ENCODE measurements around the gene KCNH3. TPM values are rescaled to one million over a fixed set of nuclear protein-coding genes. Genes with fewer than 3 reads are reported as not detected.
"Not testable (repeated sequence)": the region's sequence is repeated elsewhere in the genome, so short reads cannot be mapped to it uniquely, and the experiment has no call there.

KCNH3 gene
- polyA plus RNA-seq (ENCODE audit: insufficient read length in 3 of 3), result 1 to 10 TPM; 3.8 to 6.1 (median 5.4) TPM
- long read RNA-seq, donor 1, result 0 reads
- long read RNA-seq, donor 2, partial matches to known transcripts, result 0 of 7 reads
- long read RNA-seq, donor 2, other reads (novel, unspliced or antisense), result 7 of 7 reads
- long read RNA-seq, donor 3, partial matches to known transcripts, result 22 of 22 reads
- long read RNA-seq, donor 3, other reads (novel, unspliced or antisense), result 0 of 22 reads
- long read RNA-seq, donor 4, partial matches to known transcripts, result 0 of 1 reads
- long read RNA-seq, donor 4, other reads (novel, unspliced or antisense), result 0 of 1 reads
- long read RNA-seq, donor 5, result 0 reads
- long read RNA-seq, donor 6, partial matches to known transcripts, result 0 of 22 reads
- long read RNA-seq, donor 6, other reads (novel, unspliced or antisense), result 21 of 22 reads
- long read RNA-seq, donor 7, result 0 reads
- long read RNA-seq, donor 8, partial matches to known transcripts, result 0 of 4 reads
- long read RNA-seq, donor 8, other reads (novel, unspliced or antisense), result 0 of 4 reads
- long read RNA-seq, donor 9, partial matches to known transcripts, result 0 of 1 reads
- long read RNA-seq, donor 9, other reads (novel, unspliced or antisense), result 0 of 1 reads
- long read RNA-seq, donor 10, partial matches to known transcripts, result 21 of 21 reads
- long read RNA-seq, donor 10, other reads (novel, unspliced or antisense), result 0 of 21 reads
- long read RNA-seq, donor 11, partial matches to known transcripts, result 0 of 1 reads
- long read RNA-seq, donor 11, other reads (novel, unspliced or antisense), result 0 of 1 reads
- long read RNA-seq, donor 12, partial matches to known transcripts, result 5 of 26 reads
- long read RNA-seq, donor 12, other reads (novel, unspliced or antisense), result 20 of 26 reads
- long read RNA-seq, donor 13, result 0 reads
- long read RNA-seq, donor 14, partial matches to known transcripts, result 34 of 65 reads
- long read RNA-seq, donor 14, other reads (novel, unspliced or antisense), result 31 of 65 reads
- long read RNA-seq, donor 15, result 0 reads
- long read RNA-seq, donor 16, partial matches to known transcripts, result 30 of 90 reads
- long read RNA-seq, donor 16, other reads (novel, unspliced or antisense), result 57 of 90 reads

DNA sequence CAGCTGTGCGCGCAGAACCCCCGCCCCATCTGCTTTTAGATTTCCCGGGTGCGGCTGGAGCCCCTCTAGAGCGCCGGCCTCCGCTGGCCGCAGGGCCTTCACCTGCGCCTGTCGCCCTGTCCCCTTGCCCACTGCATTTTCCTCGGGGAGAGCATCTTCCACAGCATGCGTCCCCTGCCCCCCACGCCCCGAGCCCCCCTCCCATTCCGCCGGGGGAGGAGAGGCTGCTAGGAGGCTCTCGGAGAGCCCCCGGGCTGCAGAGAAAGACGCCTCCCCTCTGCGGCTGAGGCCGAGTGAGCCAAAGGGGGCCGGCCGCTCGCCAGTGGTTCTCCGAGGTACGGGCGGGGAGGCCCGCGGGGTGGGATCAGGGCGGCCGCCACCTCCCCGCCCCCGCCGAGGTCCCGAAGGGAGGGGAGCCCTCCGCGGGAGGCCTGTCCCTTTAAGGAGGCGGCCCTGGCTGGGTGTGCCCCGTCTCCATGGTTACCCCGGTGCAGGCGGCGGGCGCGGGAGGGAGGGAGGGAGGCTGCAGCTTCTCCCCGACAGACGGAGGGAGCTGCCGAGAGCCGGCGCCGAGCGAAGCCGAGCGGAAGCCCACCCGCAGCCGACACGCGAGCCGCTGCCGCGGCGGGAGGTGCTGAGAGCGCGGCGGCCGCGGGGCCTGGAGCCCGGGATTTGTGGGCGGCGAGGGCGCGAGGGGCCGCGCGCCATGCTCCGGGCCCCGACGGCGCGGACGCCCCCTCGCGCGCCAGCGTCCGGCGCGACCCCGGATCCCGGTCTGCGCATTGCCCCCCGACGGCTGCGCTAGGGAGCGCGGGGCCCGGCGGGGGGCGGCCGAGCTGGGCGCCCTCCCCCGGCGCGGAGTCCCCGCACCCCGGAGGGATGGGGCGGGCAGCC is at the start of gene KCNH3:
Gene KCNH3, plus strand, starts transcription at position 521 of the 894 bp plus-strand sequence. CDS start 387 bp downstream, outside the sequence.
- peak in 5 of 11 donors; percentile 59 to 73 (median 63) for DNase-seq (ENCODE audit: extremely low read depth in 1 of 11, low read depth in 9 of 11, low spot score in 4 of 11)

- DNase-seq (ENCODE audit: extremely low read depth in 1 of 11, low read depth in 9 of 11, low spot score in 4 of 11), result no peak
Observed at GRCh38 chr12:49489154-49489553, 49.7 kb upstream of the KCNH3 start.

- no peak for DNase-seq (ENCODE audit: extremely low read depth in 1 of 11, low read depth in 9 of 11, low spot score in 4 of 11)
Observed at GRCh38 chr12:49489720-49490119, 49.1 kb upstream of the KCNH3 start.

DNA sequence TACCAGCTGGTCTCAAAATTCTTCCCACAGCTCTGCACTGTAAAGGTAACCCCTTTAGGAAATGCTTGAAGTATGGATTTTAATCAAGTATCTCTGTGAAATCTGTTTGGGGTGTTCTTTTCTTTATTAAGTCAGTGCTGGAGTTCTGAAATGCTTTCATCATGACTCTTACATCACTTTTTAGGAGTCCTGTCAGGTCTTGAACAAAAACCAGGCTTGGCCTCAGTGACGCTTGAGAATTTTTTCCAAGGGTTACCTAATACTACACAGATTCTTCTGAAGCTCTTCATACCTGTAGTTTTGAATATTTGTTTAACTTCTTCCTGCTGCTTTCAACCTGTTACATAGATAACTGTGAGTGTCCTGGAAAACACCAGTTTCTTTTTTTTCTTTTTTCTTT is 47.0 kb upstream of the KCNH3 start:
- DNase-seq (ENCODE audit: extremely low read depth in 1 of 11, low read depth in 9 of 11, low spot score in 4 of 11), result no peak

DNA sequence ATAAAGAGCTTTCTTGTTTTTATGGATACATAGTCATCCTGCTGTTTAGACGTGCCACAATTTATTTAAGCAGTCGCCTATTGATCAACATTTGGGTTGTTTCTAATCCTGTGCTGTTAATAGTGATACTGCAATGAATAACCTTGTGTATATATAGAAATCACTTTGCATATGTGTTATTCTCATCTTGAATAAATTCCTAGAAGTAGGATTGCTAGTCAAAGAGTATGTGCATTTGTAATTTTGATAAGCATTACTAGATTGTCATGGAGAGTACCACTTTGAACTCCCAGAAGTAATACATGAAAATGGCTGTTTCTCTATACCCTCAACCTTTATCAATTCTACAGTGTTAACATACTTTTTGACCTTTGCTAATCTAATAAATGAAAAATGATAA is 44.9 kb upstream of the KCNH3 start:
- no peak for DNase-seq (ENCODE audit: extremely low read depth in 1 of 11, low read depth in 9 of 11, low spot score in 4 of 11)

DNA sequence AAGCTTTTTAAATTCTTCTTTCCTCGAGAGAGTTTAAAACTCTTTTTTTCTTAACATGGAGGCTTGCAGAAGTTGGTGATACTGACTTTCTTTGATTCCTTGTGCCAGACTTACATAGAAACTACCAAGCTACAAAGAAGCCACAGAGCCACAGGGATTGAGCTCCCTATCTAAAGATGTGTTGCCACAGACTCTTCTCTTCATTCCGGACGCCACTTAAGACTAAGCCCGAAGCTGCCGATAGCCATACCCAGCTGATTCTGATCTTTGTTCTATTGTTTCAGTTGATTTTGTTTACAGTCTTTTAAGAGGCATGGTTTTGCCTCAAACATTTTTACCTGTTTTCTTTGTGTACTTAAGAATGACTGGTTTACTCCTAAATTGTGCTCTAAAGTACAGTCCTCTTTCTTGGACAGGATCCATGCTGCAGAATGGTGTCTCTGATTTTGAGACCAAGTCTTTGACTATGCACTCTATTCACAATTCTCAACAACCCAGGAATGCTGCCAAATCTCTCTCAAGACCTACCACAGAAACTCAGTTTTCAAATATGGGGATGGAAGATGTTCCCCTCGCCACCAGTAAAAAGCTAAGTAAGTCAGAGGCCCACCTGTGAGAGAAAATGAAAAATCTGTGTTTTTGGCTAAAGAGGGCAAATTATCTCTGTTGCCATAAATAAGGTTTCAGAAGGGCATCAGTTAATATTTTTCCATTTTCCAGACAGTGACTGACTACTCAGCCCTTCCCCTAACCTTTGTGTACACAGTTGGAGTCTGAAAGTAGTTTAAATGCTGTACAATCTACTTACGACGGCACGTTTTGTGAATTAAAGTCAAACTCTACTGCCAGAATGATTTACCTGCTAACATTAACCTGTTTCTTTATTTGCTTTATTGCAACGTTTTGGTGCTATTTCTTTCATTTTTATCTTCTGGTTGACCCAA is 42.1 kb upstream of the KCNH3 start:
- DNase-seq (ENCODE audit: extremely low read depth in 1 of 11, low read depth in 9 of 11, low spot score in 4 of 11), result no peak

DNA sequence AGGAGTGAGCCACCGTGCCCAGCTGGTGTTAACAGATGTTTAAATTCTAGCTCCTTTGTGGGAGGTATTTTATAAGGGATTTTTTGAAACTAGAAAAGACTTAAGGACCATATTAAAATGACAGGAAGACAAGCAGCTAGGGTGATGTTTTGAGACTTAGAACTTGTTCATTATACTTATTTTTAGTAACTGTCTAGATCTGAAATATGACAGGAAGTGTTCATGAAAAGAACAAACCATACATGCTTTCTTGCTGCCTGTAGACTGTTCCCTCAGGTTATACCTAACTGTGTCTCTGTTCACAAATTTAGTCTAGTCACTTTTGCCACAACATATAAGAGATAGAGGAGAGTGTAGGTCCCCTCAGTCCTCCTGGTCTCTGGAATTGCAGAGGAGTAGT is 36.9 kb upstream of the KCNH3 start:
- DNase-seq (ENCODE audit: extremely low read depth in 1 of 11, low read depth in 9 of 11, low spot score in 4 of 11), result no peak

GRCh38 chr12:49502590-49502989 is 36.2 kb upstream of the KCNH3 start:
- DNase-seq (ENCODE audit: extremely low read depth in 1 of 11, low read depth in 9 of 11, low spot score in 4 of 11), result no peak

DNA sequence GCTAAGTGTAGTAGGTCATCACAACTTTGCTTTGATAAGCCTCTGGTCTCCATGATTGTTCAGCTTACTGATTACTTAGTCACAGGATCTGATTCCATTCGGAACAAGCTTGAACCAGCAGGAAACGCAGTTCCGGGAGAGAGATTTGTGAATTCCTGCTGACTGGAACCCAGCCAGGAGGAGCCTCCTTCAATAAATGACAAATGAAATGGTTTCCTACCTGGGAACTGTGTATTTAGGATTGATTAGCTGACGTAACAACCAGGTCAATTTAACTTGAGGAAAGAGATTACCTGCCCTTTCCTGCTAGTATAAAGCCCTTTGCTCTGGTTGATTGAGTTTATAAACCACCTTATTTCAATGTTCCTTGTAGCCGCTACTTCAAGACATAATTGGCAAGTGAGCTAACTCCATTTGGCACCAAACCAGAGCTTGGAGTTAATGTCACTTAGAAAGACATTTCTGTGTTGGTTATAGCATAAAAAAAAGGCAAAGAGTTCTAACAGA is 35.1 kb upstream of the KCNH3 start:
- DNase-seq (ENCODE audit: extremely low read depth in 1 of 11, low read depth in 9 of 11, low spot score in 4 of 11), result peak in 3 of 11 donors; percentile 32 to 64 (median 36)

DNA sequence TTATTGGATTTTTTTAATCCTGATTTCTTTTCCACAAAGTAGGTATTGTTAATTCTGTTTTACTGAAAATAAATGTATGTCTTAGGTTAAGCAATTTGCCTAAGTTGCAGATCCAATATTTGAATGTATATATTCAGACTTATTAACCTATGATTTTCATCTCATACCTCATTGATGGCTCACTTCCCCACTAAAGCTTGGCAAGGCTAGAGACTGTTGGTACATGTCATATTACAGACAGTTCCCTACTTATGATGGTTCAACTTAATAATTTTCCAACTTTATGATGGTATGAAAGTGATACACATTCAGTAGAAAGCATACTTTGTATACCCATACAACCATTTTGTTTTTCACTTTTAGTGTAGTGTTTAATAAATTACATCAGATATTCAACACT is 33.2 kb upstream of the KCNH3 start:
- DNase-seq (ENCODE audit: extremely low read depth in 1 of 11, low read depth in 9 of 11, low spot score in 4 of 11), result no peak

DNA sequence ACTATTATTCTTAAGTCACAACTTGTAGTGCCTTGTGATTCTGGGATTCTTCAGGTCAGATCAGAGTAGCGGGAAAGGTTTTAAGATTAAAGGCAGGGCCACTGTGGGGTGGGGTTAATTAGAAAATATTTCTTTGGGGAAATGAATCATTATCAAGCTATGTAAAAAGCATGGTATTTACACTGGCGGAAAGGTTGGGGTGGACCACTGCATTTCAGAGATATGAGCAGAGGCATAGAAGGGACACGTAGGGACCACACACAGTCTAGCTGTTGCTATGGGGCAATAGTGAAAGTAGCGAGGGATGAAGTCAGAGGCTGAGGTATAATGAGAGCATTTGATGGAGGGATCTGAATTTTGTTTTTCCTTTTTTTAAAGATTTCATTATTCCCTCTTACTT is 31.7 kb upstream of the KCNH3 start:
- DNase-seq (ENCODE audit: extremely low read depth in 1 of 11, low read depth in 9 of 11, low spot score in 4 of 11), result no peak

DNA sequence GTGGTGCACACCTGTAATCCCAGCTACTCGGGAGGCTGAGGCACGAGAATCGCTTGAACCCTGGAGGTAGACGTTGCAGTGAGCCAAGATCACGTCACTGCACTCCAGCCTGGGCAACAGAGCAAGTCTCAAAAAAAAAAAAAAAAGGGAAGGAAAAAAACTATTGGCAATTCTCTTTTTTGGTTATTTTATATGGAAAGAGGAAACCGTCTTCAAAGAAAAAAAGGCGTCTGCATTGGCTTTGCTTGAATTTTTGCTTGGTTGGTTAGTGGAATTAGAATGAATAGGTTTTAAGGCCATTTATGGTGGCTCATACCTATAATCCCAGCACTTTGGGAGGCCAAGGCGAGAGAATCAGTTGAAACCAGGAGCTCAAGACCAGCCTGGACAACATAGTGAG is 29.1 kb upstream of the KCNH3 start:
- DNase-seq (ENCODE audit: extremely low read depth in 1 of 11, low read depth in 9 of 11, low spot score in 4 of 11), result not testable (repeated sequence)

GRCh38 chr12:49511410-49511809 is 27.4 kb upstream of the KCNH3 start:
- DNase-seq (ENCODE audit: extremely low read depth in 1 of 11, low read depth in 9 of 11, low spot score in 4 of 11), result no peak

DNA sequence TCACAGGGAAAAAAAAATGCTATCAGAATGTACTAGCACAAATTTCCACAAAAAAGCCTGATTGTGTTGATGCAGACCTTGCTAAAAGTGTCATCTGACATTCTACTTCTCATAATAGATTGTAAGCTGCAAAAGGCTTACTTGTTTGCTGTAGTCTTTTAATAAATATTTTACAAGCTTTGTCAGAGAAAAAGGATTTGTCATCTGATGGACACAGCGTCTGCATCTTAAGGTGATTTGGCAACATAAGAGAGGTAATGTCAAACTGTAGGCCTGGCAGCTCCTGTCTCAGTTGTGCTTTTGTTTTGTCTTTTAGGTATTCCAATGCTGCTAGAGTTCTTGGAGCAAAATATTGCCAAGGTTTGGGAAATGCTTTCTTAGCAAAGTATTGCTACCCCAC is 26.3 kb upstream of the KCNH3 start:
- no peak for DNase-seq (ENCODE audit: extremely low read depth in 1 of 11, low read depth in 9 of 11, low spot score in 4 of 11)

GRCh38 chr12:49515266-49515665 is 23.6 kb upstream of the KCNH3 start:
- no peak for DNase-seq (ENCODE audit: extremely low read depth in 1 of 11, low read depth in 9 of 11, low spot score in 4 of 11)

GRCh38 chr12:49518914-49519573 is 19.8 kb upstream of the KCNH3 start:
- no peak for DNase-seq (ENCODE audit: extremely low read depth in 1 of 11, low read depth in 9 of 11, low spot score in 4 of 11)

GRCh38 chr12:49519574-49519936 is 19.3 kb upstream of the KCNH3 start:
- no peak for DNase-seq (ENCODE audit: extremely low read depth in 1 of 11, low read depth in 9 of 11, low spot score in 4 of 11)
